GM21825 (cell line): ENCODE measurements around the gene CCDC148.

Experiments
- ATAC-seq: cut with Tn5 transposase; IDR thresholded peaks from one replicate; pipeline ENCODE4 v1.9.1; 2021; ENCODE audit warnings: mild to moderate bottlenecking, moderate library complexity; ENCODE audit not compliant: unreplicated experiment

The CCDC148 gene

DNA sequence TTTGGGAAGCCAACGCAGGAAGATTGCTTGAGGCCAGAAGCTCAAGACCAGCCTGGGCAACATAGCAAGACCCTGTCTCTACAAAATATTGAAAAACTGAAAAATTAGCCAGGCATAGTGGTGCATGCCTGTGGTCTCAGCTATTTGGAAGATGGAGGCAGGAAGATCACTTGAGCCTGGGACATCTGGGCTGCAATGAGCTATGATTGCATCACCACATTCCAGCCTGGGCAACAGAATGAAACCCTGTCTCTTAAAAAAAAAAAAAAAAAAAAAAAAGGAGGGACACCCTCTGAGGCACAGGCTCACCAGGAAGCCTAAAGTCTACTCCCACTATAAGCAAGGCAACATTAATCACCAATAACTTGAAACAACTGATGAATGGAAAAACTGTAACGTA is 151.1 kb downstream of the CCDC148 start:
- ATAC-seq, result no peak

DNA sequence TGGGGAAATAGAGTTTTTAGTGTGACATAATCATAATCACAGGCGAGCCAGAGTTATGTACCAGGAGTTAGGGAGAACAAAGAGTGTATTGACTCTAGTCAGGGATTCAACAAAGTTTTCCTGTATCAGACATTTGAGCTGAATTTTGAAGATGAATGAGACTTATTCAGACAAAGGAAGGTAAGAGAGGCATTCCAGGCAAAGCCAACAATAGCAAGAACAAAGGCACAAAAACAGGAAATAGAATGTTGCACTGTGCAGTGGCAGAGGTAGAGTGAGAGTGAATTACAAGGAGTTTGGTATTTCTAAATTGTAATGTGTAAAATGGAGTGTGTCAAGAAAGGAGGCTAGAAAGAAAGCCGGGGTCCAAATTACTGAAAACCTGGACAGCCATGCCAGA is 156.2 kb downstream of the CCDC148 start:
- no peak for ATAC-seq

DNA sequence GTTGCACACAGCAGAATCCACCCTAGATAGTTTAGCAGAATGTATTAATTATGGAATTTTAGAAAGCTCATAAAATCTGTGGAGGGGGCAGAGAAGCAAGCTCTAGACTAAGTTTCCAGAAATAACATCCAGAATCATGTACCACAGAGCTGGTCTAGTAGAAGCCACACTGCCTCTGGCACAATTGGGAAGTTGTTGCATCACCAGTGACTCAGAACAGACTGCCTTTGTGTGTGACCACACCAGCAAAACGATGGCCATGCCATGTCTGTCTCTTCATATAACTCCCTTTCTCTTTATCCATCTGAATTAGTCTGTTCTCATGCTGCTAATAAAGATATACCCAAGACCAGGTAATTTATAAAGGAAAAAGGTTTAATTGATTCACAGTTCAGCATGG is 158.9 kb downstream of the CCDC148 start:
- ATAC-seq, result no peak

DNA sequence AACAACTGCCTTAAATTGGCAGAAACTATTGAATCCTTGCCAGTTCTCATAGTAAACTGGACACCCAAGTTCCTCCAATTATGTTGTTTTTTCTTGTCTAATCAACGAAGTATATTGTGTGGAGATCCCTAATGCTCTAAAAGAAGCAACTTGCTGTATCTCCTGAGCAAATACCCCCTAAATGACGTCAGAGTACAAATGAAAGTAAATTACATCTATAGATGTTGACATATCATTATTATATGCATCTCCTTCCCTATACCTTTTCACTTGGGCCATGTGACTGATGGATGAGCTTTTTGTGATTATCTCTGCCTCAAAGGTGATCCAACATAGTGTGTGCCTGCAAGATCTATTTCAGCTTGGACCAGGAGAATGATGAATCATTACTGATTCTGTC is 159.4 kb downstream of the CCDC148 start:
- no peak for ATAC-seq

DNA sequence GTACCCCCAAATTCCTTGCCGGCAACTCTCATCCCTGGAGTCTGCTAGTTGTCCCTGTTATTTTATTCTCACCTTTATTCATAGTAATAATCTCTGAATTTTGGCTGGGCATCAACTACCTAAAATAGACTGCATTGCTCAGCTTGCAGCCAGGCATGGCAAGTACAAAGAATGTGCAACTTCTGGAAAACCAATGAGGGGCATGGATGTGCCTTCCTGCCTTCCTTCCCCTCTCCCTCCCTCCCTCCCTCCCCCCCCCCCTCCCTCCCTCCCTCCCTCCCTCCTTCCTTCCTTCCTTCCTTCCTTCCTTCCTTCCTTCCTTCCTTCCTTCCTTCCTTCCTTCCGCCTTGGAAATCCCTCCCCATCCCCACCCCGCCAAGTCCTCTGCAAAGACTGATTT is 162.8 kb downstream of the CCDC148 start:
- no peak for ATAC-seq

DNA sequence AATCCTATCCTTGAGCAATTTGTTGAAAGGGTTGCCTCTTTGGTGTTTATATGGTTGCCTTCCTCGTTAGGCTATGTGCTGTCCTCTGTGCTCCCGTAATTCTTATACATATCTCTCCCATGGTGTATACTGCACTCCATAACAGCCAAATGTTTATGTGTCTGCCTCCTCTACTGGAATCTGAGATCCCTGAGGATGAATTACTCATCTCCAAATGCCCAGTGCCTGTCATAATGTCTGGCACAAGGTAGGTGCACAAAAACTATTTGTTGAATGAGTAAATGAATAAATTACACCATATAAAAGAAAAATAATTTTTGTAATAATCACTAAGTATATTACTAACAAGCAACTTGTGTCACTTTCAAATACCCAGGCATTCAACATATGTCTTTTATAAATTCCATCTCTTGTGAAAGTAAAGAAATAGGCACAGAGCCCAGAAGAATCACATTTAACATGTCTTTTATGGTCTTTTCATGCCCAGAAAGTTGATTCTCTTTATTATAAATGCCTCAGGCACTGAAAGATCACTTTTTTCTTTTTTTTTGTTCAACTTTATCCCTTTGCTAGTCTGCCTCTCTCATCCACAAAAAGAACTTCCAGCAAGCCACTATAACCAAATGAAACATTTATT is 164.9 kb downstream of the CCDC148 start:
- ATAC-seq, result no peak

DNA sequence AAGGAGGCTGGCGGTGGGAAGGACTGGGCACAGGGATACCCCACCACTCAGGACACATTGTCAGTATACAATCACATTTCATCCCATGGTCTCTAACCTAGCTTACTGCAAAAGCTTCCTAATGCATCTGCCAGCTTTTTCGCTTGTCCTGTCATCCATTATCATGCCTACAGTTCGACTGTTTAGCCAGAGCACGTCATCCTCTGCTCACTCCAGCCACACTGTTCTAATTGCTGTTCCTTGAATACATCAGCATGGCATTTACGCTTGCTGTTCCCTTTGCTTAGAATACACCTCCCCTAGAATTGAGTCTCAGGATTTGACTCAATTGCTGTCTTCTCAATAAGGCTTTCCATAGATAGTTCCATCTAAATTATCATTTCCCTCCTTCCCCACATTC is 166.3 kb downstream of the CCDC148 start:
- no peak for ATAC-seq

DNA sequence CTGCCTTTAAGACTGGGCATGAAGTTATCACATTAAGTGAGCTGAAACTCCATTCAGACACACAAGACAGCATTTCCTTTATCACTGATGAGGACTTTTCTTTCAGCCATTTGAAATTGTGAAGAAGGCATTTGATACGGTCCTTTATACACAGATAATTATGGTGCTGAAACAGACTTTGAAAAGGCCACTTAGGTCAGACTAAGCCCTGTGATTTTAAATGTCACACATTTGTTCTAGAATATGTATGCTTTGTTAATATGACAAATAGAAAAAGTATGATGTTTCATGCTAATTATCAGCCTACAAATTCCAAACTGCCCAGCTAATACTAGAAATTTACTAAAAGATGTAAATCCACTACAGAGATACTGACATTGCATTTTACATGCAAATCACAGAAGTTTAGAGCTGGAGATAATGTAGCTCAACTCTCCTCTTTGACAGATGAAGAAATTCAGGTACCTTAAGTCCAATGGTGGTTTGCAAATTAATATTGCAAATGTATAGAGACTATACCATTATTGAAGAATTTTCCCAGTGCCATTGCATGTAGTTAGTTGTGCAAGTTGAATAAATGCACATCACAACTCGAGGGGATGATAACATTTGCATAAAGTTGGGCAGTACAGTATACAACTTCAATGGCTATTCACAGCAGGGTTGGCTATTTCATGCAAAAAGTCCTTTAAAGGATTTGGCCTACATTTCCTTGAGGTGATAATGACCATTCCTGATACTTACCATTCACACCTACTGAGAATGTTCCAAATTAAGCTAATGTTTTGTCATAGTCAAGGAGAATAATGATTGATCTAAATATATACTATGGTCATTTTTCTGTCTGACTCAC is 179.7 kb downstream of the CCDC148 start:
- ATAC-seq, result no peak

DNA sequence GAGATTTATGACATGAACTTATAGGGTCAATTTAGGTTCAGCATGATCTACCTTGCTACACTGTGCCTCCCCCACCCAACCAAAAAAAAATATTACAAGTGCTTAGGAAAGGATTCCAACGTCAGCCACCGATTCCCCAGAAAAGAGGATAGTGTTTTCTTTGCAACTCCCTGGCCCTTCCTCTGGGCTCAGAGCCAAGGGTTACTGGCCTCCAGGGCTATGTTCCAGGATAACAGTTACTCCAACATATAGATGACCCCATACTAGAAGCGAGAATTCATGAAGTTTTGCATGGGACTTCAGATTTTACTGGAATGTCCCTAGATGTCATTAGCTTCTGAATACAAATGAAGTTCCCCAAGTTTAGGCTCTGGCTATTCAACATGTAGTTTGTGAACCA is 182.8 kb downstream of the CCDC148 start:
- ATAC-seq, result no peak

DNA sequence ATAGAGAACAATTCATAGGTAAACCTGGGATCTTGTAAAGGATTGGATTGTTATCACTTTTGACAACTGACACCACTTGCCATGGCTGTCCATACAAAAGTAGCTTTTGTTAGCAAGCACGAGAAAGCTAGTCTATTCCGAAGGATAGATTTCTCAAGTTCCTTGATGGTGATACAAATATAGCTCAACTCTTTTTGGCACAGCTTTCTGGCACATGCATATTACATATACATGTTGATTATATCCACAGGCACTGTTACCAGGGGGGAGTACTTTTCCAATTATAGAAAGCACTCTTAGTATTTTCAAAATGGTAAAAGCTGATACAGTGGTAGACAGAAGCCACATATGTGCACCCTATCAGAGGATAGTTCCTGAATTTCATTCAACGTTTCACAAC is 186.0 kb downstream of the CCDC148 start:
- no peak for ATAC-seq

DNA sequence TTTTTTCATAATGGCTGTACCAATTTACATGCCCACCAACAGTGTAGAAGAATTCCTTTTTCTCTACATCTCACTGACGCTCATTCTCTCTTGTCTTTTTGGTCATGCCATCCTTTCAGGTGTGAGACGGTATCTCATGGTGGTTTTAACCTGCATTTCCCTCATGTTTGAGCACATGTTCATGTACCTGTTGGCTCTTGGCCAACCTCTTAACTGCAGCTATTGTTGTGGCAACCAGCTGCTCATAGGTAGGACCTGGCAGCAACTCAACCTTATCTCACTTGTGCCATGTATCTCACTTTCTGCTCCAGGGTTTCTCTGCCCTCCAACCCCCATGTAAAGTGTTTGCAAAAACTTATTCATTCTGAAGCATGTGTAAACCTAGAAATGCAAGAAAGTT is 187.4 kb downstream of the CCDC148 start:
- ATAC-seq, result no peak

DNA sequence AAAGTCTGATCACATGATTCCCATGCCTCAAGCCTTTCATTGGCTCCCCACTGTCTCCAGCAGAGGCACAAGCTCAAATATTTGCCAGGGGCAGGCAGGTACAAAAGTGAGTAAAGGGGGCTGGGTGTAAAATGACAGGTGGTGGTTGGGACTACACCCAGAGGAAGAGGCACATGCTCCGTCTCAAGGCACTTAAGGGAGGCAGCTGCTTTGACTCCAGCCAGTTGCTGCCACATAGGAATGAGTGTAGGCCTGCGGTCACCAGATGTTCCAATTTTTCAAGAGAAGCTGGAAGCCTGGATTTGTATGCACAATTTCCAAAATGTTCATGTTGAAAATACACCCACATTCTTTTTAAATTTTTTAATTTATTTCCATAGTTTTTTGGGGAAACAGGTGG is 190.4 kb downstream of the CCDC148 start:
- ATAC-seq, result no peak

DNA sequence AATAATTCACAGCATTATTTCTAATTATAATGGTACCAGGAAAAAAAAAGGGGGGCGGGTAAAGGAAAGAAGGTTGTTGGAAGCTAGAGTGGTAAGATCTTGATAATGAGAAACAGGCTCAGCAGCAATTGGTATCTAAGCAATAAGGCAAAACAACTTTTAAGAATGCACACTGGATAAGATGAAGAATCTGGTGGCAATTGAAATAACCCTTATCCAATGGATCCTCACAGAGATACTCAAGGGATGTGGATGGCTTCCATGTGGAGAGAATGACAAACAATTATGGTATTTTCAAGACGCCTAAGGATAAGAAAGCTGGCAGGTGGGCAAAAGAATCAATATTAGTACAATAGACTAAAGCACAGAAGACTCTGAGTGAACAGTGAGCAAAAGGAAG is 201.3 kb downstream of the CCDC148 start:
- no peak for ATAC-seq

DNA sequence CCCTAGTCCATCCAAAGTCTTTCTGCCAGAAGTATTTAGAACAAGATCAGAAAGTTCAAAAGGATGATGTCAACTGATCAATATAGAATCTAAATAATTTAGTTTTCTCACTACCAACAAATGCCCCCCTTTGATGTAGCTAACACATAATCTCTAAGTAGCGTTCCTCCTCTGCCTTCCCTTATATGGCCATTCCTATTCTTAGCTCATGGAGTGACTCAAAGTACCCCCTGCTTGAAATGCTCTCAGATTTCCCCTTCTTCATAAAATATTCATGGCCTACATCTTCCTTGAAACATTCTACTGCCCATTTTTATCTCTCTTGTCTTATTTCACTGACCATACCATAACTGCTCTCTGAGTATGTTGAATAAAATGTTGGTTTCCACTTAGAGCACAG is 203.4 kb downstream of the CCDC148 start:
- no peak for ATAC-seq

DNA sequence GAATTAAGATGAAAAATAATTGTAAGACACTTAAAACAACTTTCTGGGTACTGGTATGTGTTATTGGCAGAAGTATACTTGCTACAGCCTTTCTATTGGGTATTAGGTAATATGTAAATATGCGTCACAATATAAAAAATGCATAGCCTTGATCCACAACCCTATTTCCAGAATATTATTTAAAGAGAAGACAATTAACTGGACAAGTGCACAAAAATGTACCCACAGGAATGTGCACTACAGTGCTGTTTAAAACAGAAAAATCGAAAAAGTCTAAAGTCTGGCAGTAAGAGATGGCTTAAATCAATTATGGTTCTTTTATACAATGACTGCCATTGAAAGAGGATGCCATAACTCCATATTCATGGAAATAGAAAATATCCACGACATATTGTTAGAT is 205.2 kb downstream of the CCDC148 start:
- ATAC-seq, result no peak

DNA sequence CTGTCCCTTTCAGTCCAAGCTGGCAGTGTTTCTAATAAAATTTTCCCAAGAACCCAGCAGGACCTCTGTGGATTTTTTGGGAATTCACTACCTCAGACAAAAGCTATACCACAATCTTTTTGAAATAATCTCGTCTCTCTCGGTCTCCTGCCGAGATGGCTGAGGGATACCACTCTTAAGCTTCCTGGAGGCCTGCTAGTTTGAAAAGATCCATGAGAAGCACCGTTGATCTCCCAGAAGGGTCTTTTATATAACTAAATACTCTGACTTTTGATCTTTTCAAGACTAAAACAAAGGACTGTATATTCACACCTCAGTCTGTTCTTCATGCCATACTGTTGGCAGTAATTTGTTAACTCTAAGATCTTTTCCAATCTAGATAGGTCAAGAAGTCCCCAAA is 213.2 kb downstream of the CCDC148 start:
- ATAC-seq, result no peak

DNA sequence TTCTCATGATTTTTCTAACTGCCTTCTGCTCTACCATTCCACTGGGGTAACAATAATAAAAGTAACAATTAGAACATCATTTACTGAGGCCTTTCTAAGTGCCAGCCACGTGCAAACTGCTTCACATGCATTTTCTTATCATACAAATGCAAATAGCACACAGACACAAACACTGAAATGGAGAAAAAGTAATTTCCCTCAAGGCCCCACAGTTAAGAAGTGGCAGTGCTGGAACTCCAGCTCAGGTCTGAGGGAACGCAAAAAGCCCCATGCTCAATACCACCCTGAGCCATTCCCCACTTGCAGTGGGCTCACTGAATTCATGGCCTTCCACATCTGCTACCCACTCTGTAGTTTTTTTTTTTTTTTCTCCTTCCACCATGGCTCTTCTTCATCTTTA is 214.3 kb downstream of the CCDC148 start:
- ATAC-seq, result no peak

DNA sequence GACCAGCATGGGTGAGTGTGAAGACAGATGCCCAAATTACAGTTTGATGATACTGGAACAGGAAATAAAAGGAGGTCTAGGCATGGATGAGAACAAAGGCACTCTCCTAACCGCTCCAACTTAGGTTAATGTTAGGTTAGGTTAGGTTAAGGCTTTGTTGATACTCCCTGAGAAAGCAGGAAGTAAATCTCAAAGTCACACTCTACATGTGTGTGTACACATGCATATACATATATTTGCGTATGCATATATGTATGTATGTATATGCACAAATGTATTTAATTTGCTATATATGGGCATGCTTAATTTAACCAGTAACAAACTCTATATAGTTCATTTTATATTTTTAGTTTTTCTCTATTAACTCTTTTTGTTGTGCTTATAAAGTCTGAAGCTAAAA is 215.6 kb downstream of the CCDC148 start:
- no peak for ATAC-seq

DNA sequence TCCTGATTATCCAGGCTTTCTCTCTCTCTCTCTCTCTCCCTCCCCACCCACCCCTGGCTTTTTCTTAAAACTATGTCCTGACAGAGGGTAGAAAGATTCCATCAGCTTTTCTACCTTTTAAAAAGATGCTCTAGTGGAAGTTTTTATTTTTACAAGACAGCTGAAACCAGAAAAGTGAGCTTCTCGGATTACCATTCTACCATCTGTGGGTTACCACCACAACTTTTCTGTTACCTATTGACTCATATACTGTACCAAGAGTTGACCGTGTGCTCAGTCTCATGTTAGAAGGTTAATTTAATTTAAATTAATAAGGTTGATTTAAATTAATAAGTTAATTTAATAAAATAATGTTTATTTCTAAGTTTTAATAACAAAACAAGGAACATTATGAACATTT is 217.3 kb downstream of the CCDC148 start:
- ATAC-seq, result no peak

DNA sequence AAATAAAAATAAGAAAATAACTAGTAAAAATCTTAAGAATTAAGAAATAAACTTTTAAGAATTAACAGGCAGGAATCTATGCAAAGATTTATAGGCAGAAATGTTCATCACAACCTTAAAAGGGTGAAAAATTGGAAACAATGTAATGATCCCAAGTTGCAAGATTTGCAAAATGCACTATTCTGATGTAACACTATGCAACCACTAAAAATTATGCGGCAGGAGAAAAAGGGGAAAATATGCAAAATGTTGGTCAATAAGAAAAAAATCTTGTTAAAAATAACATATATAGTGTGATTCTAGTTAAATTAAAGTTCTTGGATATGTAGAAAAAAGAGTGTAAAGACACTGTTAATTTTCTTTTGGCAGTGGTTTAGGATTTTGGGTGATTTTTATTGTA is 222.1 kb downstream of the CCDC148 start:
- ATAC-seq, result no peak

DNA sequence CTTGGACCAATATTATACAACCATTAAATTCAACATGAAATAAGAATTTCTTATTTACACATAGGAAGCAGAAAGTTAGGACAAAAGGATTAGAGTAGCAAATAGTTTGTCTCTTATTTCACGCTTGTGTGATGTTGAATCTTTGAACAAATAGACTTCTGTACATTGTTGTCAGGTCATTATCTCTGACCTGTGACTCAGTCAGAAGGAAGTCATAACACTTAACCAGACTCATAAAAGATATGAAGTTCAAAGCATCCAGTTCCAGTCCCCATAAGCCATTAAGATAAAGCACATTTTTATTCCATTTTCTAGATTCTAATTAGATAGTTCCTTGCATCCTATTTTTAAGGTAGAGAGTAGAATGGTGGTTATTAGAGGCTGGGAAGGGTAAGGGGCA is 224.1 kb downstream of the CCDC148 start:
- ATAC-seq, result no peak

DNA sequence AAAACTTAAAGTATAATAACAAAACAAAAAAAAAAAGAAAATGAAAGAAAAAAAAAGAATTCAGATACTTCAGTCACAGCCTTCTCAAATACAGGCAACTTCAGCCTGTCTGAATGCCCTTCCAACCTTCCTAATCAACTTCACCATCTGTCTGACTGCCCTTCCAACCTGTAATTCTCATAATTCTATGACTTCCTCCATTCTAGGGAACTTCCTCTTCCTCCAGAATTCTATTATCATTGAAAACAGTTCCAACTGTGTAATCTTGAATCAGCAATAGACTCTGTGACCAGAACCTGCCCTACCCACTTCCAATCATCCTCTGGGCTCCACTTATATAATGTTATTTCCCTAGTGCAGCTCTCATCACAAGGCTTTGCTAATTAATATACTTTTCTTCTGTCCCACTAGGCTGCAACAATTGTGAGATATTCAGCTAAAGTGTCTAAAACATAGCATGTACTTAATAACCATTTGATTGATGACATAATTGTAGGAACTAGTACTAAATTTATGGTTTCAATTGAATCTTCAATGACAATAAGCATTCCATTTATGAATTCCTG is 227.5 kb downstream of the CCDC148 start:
- no peak for ATAC-seq
